Activated CD8-positive, alpha-beta T cell treated with anti-CD3 and anti-CD28 coated beads, Interleukin-2, amount 10 ng/mL, durations not matched to agents 7 days and 5 days (primary cell): ENCODE measurements around the gene SNX9. TPM values are rescaled to one million over a fixed set of nuclear protein-coding genes. Genes with fewer than 3 reads are reported as not detected.
A peak's percentile ranks its signal among the peaks of the same experiment; 100 is the strongest.
"Not testable (repeated sequence)": the region's sequence is repeated elsewhere in the genome, so short reads cannot be mapped to it uniquely, and the experiment has no call there.

Experiments used
- ATAC-seq: fragments of 150-1000 bp; cut with Tn5 transposase; one replicate; pipeline ENCODE4 v1.10.0; 2021; ENCODE audit warnings: moderate library complexity
- CTCF ChIA-PET: fragments of 350-600 bp; sonication (Branson Sonifier 250); formaldehyde crosslinking; loops from one replicate; lab custom pipeline; 2021; ENCODE audit warnings: antibody characterized with exemption; lab: Charles Lee
- POLR2A ChIA-PET: fragments of 350-600 bp; sonication (Branson Sonifier 250); formaldehyde crosslinking; loops from one replicate; lab custom pipeline; 2021; ENCODE audit warnings: antibody characterized with exemption; lab: Charles Lee
- DNase-seq: peaks from one replicate; pipeline ENCODE4 v3.0.0-alpha.2; 2020
- H3K27ac Mint-ChIP-seq: one replicate; pipeline ENCODE4 v1.8.0; 2021; ENCODE audit warnings: mild to moderate bottlenecking, mixed read lengths
- H3K27me3 Mint-ChIP-seq: one replicate; pipeline ENCODE4 v1.8.0; 2021; ENCODE audit warnings: low read depth, mixed read lengths
- H3K36me3 Mint-ChIP-seq: one replicate; pipeline ENCODE4 v1.8.0; 2021; ENCODE audit warnings: low read depth, mixed read lengths
- H3K4me1 Mint-ChIP-seq: one replicate; pipeline ENCODE4 v1.8.0; 2021; ENCODE audit warnings: low read depth, mixed read lengths
- H3K4me3 Mint-ChIP-seq: one replicate; pipeline ENCODE4 v1.8.0; 2021; ENCODE audit warnings: mild to moderate bottlenecking, mixed read lengths
- H3K9me3 Mint-ChIP-seq: one replicate; pipeline ENCODE4 v1.8.0; 2022; ENCODE audit warnings: mixed read lengths; ENCODE audit not compliant: insufficient read depth
- total RNA-seq, 2 experiments: library from RNA; stranded (reverse); gene quantifications; one replicate each; pipeline ENCODE4 v1.2.3, GENCODE V29; 2021

The SNX9 gene
- total RNA-seq, 2 experiments from 2014 or later, result 9.1 to 9.2 TPM

DNA sequence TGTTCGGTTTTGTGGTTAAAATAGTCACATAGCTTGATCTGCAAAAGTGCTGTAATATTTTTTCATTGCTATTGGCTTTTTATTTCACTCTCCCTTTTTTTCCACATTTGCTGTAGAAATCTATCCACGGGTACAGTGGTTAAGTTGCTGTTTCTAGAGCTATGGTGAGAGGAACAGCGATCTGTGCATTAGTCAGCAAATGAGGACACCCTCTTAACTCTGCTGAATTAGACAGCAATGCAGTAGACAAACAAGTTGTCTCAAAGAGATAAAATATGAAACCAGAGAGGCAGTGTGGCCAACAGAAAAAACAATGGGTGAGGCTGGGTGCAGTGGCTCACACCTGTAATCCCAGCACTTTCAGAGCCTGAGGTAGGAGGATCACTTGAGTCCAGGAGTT is 141.1 kb downstream of the SNX9 start:
- H3K4me1 Mint-ChIP-seq, result peaks cover 32% of the 10 kb centered on the region
- CTCF ChIA-PET, result interaction anchor here (0.6 to 1.5 kb wide), 6 partner anchors 17 to 630 kb away, joined by 3 to 4 read pairs (median 3); no protein-coding TSS in a partner anchor
- POLR2A ChIA-PET, result no interaction called here
- ATAC-seq (no peak), DNase-seq (no peak)
- H3K27me3 Mint-ChIP-seq, result no peaks in the 10 kb centered on the region
- peak overlapping the region; percentile 69 for H3K27ac Mint-ChIP-seq
- H3K36me3 Mint-ChIP-seq, result peaks cover 20% of the 10 kb centered on the region
- peak overlapping the region; percentile 18 for H3K4me3 Mint-ChIP-seq
- H3K9me3 Mint-ChIP-seq, result peaks cover 24% of the 10 kb centered on the region

DNA sequence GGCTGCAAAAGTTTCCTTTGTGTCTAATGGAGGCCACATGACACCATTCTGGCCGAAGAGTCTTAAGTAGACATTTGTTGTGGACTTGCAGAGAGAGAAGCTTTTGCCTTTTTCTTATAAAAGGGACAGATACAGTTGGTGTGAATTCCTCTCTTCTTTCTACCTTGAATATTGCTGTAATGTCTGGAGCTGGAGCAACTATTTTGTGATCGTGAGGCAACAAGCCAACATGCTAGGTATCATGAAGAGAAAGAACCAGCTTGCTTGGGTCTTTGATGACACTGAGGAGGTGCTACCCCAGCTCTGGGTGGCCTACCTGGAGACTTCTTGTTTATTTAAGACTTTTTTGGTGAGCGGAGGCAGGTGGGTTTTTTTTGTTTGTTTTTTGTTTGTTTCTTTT is 142.3 kb downstream of the SNX9 start:
- POLR2A ChIA-PET, result no interaction called here
- Mint-ChIP-seq H3K9me3 (peaks cover 15% of the 10 kb centered on the region), H3K4me1 (peaks cover 34% of the 10 kb centered on the region), H3K36me3 (peaks cover 13% of the 10 kb centered on the region), H3K4me3 (no peak overlapping the region), H3K27ac (no peak overlapping the region), H3K27me3 (peaks cover under 1% of the 10 kb centered on the region)
- ATAC-seq (no peak), DNase-seq (no peak)
- CTCF ChIA-PET, result interaction anchor here (0.7 kb wide), 1 partner anchor 12 kb away, joined by 3 read pairs; no protein-coding TSS in a partner anchor

DNA sequence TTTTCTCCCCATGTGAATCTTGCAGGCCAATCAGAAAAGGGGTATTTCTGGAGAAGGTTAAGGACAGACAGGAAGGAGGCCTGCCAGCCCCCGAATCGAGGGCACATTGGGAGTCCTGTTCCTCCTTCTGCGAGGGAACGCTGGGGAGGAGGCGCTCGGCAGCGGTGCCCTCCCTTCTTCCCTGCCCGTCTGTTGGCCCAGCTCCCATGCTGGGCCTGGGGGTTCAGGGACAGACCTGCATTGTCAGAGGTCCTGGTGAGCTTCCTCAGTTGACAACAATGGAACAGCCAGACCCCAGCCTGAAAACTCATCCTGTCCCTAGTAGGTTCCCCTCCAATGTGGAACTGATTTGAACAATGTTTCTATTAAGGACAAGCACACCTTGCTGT is 143.5 kb downstream of the SNX9 start:
- POLR2A ChIA-PET, result no interaction called here
- ATAC-seq (no peak), DNase-seq (no peak)
- CTCF ChIA-PET, result no interaction called here
- Mint-ChIP-seq H3K4me1 (peaks cover 31% of the 10 kb centered on the region), H3K36me3 (peaks cover 13% of the 10 kb centered on the region), H3K9me3 (peaks cover 7% of the 10 kb centered on the region), H3K27me3 (peaks cover 10% of the 10 kb centered on the region), H3K27ac (no peak overlapping the region), H3K4me3 (no peak overlapping the region)

DNA sequence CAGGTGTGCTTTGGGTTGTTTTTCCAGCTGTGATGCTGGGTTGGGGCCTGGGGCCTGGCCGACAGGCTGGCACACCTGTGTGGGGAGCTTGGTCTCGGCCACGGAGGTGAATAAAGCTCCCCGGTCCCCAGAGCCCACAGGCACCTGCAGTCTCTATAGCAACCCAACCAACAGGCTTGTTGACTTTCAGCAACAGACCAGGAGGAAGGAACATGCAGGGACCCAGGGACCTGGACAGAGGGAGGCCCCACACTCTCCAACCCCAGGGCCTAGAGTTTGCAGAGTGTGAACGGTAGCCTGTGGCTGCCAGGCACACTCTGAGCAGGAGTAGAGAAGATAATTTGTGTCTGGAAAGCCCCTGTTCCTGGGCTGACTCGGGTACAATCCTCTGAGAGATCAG is 144.0 kb downstream of the SNX9 start:
- Mint-ChIP-seq H3K9me3 (peaks cover 7% of the 10 kb centered on the region), H3K27ac (no peak overlapping the region), H3K4me3 (no peak overlapping the region), H3K27me3 (peaks cover 11% of the 10 kb centered on the region), H3K36me3 (peaks cover 13% of the 10 kb centered on the region), H3K4me1 (peaks cover 27% of the 10 kb centered on the region)
- ATAC-seq (no peak), DNase-seq (no peak)
- POLR2A ChIA-PET, result no interaction called here
- CTCF ChIA-PET, result no interaction called here

DNA sequence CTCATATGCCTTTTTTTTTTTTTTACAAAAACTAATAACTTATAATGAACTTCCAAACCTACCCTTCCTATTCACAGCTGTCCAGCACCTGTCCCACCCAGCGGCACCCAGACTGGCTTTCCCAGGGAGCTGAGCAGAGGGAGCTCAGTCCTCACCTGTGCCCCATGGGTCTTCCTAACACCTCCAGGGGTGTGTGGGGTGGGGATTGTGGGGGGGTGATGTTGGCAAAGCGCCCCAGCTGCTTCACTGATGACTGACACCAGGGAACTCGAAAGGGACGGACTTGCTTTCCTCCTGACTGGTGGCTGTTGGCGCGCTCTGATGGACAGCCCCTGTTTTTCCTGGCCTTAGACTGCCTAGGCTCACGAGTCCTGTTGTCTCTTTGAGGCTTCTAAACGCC is 144.4 kb downstream of the SNX9 start:
- Mint-ChIP-seq H3K27ac (no peak overlapping the region), H3K4me1 (peaks cover 24% of the 10 kb centered on the region), H3K4me3 (no peak overlapping the region), H3K27me3 (peaks cover 13% of the 10 kb centered on the region), H3K9me3 (peaks cover 7% of the 10 kb centered on the region), H3K36me3 (peaks cover 13% of the 10 kb centered on the region)
- ATAC-seq, result no peak
- POLR2A ChIA-PET, result no interaction called here
- CTCF ChIA-PET, result interaction anchor here (1.4 kb wide), 1 partner anchor 20 kb away, joined by 4 read pairs; no protein-coding TSS in a partner anchor
- no peak for DNase-seq

DNA sequence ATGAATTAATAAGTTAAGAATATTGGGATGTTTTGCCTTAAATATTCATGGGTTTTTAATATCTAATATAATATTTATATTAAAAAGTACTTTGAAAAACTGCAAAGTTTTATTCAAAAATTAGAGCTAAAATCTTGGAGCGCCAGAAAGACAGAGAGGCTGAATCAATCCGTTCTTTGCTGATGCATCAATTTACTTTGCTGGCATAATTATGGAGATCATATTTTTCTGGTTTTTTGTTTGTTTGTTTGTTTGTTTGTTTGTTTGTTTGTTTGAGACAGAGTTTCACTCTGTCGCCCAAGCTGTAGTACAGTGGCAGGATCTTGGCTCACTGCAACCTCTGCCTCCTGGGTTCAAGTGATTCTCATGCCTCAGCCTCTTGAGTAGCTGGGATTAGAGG is 149.1 kb downstream of the SNX9 start:
- ChIA-PET CTCF (interaction anchor here (3.2 kb wide), 1 partner anchor 99 kb away, joined by 9 read pairs; no protein-coding TSS in a partner anchor), POLR2A (interaction anchor here (0.8 kb wide), 1 partner anchor 82 kb away, joined by 3 read pairs; no protein-coding TSS in a partner anchor)
- ATAC-seq, DNase-seq, H3K4me1 Mint-ChIP-seq, H3K27ac Mint-ChIP-seq, H3K36me3 Mint-ChIP-seq, H3K9me3 Mint-ChIP-seq, H3K4me3 Mint-ChIP-seq: not testable (repeated sequence)
- peaks cover 18% of the 10 kb centered on the region for H3K27me3 Mint-ChIP-seq

DNA sequence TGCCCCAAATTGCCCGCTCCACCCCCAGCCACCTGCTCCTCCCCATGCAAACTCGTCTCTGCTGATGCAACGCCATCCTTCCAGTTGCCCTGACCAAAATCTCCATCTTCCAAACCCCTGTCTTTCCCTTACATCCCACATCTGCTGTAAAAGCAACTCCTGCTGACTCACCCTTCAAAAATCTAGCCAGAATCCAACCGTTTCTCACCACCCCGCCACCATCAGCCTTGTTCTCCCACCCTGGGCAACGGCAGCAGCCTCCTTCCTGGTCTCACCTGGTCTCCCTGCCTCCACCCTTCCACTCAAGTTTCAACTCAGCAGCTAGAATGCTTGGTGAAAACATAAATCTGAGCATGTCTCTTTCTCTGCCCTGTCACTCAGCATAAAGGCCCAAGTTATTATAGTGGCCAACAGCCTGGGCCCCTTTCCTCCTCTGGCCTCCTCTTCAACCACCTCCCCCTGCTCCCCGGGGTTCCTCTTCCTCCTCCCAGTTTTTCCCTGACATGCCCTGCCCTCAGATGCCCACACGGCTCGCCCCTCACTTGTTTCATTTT is 151.4 kb downstream of the SNX9 start:
- POLR2A ChIA-PET, result no interaction called here
- Mint-ChIP-seq H3K27me3 (peaks cover 30% of the 10 kb centered on the region), H3K4me1 (peaks cover 22% of the 10 kb centered on the region), H3K36me3 (no peaks in the 10 kb centered on the region), H3K27ac (no peak overlapping the region), H3K4me3 (no peak overlapping the region), H3K9me3 (no peaks in the 10 kb centered on the region)
- DNase-seq, result no peak
- CTCF ChIA-PET, result interaction anchor here (1.4 kb wide), 1 partner anchor 98 kb away, joined by 4 read pairs; no protein-coding TSS in a partner anchor
- ATAC-seq, result no peak

DNA sequence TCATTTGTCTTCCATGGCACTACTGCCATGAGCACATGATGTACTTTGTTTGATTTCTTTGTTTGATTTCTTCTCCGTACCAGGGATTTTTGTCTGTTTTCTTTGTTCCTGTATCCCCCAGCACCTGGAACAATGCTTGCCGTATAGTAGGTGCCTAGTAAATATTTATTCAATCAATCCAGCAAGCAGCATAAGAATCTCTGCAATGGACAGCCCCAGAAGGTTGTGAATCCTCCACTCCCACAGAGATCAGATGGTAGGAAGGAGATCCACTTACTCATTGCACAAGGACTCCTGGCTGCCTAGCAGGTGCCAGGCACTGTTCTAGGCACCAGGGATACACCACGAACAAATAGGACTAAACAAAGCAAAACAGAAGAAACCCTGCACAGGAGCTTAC is 151.9 kb downstream of the SNX9 start:
- CTCF ChIA-PET, result interaction anchor here (1.4 to 1.5 kb wide), 2 partner anchors 28 to 97 kb away, joined by 3 to 4 read pairs; no protein-coding TSS in a partner anchor
- Mint-ChIP-seq H3K27ac (no peak overlapping the region), H3K4me1 (peaks cover 28% of the 10 kb centered on the region), H3K4me3 (no peak overlapping the region), H3K9me3 (no peaks in the 10 kb centered on the region), H3K27me3 (peaks cover 30% of the 10 kb centered on the region), H3K36me3 (no peaks in the 10 kb centered on the region)
- ATAC-seq, result no peak
- DNase-seq, result no peak
- POLR2A ChIA-PET, result no interaction called here

DNA sequence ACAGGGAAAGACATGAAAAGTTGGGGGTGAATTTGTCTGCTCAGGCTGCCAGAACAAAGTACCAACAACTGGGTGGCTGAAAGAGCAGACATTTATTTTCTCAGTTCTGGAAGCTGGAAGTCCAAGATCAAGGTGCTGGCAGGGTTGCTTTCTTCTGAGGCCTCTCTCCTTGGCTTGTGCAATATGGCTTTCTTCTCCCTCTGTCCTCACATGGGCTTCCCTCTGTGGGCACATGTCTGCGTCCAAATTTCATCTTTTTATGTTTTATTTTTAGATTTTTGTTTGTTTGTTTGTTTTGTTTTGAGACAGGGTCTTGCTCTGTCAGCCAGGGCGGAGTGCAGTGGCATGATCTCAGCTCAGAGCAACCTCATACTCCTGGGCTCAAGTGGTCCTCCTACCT is 152.4 kb downstream of the SNX9 start:
- peaks cover 33% of the 10 kb centered on the region for H3K4me1 Mint-ChIP-seq
- ChIA-PET CTCF (interaction anchor here (0.9 to 1.5 kb wide), 3 partner anchors 13 to 96 kb away, joined by 3 to 4 read pairs (median 3); no protein-coding TSS in a partner anchor), POLR2A (no interaction called here)
- H3K27me3 Mint-ChIP-seq, result peaks cover 29% of the 10 kb centered on the region
- H3K4me3 Mint-ChIP-seq, result no peak overlapping the region
- DNase-seq (no peak), ATAC-seq (no peak)
- H3K27ac Mint-ChIP-seq, result no peak overlapping the region
- H3K36me3 Mint-ChIP-seq, result no peaks in the 10 kb centered on the region
- H3K9me3 Mint-ChIP-seq, result no peaks in the 10 kb centered on the region

DNA sequence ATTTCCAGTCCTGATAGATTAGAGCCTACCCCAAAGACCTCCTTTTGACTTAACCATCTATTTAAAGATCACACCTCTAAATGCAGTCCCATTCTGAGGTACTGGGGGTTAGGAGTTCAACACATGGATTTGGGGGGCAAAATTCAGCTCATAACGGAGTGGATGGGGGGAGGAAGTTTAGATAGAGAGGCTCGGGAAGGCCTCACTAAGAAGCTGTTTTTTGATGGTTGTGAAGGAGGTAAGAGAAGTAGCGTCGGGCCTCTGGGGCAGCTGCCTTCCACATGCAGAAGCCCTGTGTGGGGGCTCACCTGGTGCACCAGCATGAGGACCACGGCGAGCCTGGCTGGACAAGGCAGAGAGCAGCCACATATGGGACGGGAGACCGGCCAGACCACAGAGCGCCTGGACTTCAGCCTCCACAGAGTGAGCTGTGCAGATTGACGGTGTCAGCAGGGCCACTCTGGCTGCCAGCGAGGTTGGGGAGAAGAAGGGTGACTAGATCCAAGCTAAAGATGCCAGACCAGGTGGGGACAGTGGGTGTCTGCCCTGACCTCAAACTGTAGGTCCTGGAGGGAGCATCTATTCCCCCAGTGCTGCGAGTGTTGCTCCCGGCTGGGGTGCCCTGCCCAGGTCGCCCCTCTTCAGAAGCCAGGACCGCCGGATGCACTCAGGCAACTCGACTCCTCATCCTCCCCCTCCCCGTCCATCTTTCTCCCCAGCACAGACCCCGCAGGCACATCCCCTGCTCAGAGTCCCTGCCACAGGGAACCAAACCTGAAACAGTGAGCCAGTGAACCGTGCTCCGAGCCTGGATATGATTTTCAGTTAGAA is 153.5 kb downstream of the SNX9 start:
- DNase-seq, result no peak
- peaks cover 20% of the 10 kb centered on the region for H3K27me3 Mint-ChIP-seq
- H3K4me3 Mint-ChIP-seq, result no peak overlapping the region
- H3K27ac Mint-ChIP-seq, result no peak overlapping the region
- ChIA-PET POLR2A (interaction anchor here (0.5 kb wide), 1 partner anchor 1193 kb away, joined by 3 read pairs; no protein-coding TSS in a partner anchor), CTCF (interaction anchor here (0.5 to 1.5 kb wide), 3 partner anchors 11 to 30 kb away, joined by 3 read pairs; no protein-coding TSS in a partner anchor)
- H3K36me3 Mint-ChIP-seq, result no peaks in the 10 kb centered on the region
- H3K9me3 Mint-ChIP-seq, result no peaks in the 10 kb centered on the region
- no peak for ATAC-seq
- peaks cover 40% of the 10 kb centered on the region for H3K4me1 Mint-ChIP-seq

DNA sequence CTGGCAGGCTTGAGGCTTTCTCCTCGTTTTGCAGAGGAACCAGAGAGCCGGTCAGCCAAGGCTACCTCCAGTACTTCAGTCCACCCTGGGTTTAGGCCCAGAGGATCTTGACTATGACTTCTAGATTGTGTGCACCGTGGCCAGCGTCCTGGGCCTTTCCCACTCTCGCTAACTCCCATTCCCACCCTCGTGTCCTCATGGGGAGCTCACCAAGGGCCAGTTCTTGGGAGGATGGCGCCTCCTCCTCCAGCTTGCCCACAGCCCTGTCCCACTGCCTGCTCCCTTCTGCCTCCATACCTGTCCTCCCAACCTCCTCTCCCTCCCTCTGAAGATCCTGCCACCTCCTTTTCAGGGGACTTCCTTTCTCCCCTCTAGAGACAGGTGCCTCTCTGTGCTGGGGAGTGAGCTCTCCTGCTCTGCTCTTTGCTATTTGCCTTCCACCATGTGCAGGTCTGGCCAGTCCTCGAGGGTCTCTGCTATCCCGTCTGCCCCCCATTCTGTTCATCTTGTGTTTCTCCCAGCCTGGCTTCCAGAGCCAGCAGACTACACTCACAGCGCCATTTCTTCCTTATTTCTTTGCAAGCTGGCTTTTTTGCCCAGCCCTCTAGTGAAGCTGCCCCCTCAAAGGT is 154.2 kb downstream of the SNX9 start:
- H3K27me3 Mint-ChIP-seq, result peaks cover 17% of the 10 kb centered on the region
- ATAC-seq, result no peak
- DNase-seq, result no peak
- CTCF ChIA-PET, result interaction anchor here (0.5 kb wide), 1 partner anchor 12 kb away, joined by 3 read pairs; no protein-coding TSS in a partner anchor
- H3K36me3 Mint-ChIP-seq, result no peaks in the 10 kb centered on the region
- peaks cover 41% of the 10 kb centered on the region for H3K4me1 Mint-ChIP-seq
- H3K9me3 Mint-ChIP-seq, result no peaks in the 10 kb centered on the region
- H3K4me3 Mint-ChIP-seq, result no peak overlapping the region
- POLR2A ChIA-PET, result interaction anchor here (0.6 kb wide), 1 partner anchor 1044 kb away, joined by 3 read pairs; no protein-coding TSS in a partner anchor
- H3K27ac Mint-ChIP-seq, result no peak overlapping the region
